GM21723 (cell line): Measurements from ENCODE around the gene PCSK5.

Experiments used
- ATAC-seq: cut with Tn5 transposase; IDR thresholded peaks from one replicate; pipeline ENCODE4 v1.9.1; 2021; ENCODE audit warnings: mild to moderate bottlenecking, moderate library complexity; ENCODE audit not compliant: unreplicated experiment

The PCSK5 gene

DNA sequence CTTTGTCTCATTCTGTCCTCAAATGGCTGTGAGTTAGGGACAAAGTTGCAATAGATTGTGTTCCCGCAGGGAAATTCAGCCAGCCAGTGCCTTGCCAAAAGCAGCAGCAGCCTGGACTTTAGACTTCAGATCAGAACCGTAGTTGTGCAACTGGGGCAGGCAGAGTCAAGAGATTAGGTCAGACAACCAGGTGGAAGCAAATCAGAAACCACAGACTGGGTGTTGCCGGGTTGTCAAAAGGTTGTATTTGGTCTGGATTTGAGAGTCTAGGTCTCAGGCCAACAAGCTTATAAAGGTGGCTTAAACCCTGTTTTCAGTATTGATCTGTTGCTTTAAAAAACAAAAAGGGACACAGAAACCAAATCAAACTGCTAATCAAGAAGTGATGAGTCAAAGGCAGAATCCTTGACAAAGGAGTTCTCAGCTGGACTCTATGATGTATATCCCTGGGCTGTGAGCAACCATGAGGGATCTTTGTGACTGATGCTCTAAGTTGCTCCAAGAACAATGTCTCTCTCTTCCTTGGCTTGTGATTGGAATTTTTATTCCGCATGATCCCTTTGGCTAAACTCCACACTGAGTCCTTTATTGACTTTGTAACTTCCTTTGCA, 482.8 kb downstream of the PCSK5 start:
- ATAC-seq = no peak

- no peak for ATAC-seq
These were observed 483.5 kb downstream of the PCSK5 start for GRCh38 chr9:76373784-76374474.

DNA sequence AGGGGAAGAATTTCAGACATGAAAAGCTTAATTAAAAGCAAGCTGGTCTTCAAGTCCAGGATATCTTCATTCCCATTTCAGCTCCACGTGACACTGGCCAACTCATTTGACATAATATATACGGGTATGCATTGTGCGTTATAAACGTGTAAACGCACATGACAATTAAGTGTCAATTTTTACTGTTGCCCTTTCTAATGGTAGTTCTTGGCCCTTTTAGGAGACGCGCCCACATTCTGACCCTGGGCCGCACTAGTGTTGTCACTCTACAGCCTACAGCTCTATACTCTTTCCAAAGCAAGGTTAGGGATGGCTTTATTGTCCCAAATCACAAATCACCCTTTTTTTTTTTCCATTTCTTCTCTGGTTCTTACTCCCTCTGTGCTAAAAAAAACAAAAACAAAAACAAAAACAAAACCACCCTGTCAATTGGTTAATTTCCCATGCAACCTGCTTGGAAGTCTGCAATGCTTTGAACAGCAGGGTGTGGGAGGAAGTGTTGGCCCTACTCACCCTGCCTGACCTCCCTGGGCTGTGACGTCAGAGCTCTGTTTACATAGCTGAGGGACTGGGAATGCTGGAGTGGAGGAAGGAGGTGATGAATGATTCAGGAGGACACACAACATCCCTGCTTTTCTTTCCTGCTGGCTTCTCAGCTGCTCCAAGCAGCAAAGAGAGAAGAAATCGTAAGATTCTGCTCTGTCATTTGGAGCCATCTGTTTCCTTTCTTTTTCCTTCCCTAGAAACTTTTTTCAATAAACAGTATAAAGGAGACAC, 484.5 kb downstream of the PCSK5 start:
- no peak for ATAC-seq

GRCh38 chr9:76377791-76378190, 487.3 kb downstream of the PCSK5 start:
- no peak for ATAC-seq

DNA sequence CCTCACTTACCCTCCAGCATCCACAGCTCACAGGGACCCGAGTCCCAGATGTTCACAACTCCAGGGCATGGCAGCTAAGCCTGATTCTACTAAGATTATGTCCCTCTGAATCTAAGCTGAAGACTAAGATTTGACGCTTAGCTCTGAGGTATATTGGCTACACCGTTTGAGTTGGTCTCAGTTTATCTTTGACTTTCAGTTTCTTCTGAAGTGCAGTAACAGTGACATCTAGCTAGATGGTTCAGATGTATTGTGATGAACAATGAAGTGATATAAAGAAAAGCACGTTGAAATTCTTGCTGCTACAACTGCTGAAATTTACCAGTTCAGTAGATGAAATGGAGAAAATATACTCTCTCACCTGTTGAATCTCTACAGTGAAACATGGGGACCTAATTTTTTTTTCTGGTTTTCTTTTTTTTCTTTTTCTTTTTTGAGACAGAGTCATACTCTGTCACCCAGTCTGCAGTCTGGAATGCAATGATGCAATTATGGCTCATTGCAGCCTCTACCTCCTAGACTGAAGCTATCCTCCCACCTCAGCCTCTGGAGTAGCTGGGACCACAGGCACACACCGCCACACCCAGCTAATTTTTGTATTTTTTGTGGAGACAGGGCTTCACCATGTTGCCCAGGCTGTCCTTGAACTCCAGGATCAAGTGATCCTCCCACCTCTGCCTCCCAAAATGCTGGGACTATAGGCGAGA, 488.0 kb downstream of the PCSK5 start:
- no peak for ATAC-seq

DNA sequence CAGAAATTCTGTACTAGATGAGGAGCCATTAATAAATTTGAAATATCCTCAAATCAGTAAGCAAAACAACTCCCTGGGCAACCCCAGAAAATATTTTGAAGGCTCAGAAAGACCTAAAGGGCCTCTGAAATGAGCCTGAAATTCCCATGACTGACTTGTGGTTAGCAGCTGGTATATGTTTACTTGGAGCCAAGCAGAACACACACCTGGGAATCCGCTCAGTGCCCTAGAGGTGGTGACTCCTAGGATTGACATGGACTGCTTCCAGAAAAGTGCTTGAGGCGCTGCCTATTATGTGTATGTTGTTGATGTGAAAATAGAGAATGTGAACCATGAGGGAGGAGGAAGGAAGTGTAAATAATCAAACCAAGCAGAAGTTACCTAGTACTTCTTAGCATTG, 489.0 kb downstream of the PCSK5 start:
- ATAC-seq = no peak

GRCh38 chr9:76390656-76391055, 500.2 kb downstream of the PCSK5 start:
- no peak for ATAC-seq

GRCh38 chr9:76394195-76394959, 503.9 kb downstream of the PCSK5 start, which contains the start of gene RFK:
TSS of gene RFK (minus strand) at chr9:76394426. CDS start at chr9:76394171, 255 bp downstream.
- peak; percentile 76 for ATAC-seq

DNA sequence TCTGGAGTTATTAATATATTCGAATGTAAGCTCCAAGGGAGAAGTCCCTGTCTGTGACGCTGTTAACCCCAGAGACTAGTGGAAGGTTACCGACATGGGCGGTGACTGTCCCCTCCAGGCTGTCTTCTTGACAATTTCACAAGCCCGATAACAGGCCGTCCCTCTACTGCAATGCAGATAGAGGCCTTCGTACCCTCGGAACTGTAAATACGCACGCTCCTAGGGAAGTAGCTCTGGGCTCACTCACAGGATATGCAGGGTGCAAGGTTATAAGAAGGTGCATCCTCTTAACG, 504.4 kb downstream of the PCSK5 start:
- ATAC-seq = peak; percentile 52

DNA sequence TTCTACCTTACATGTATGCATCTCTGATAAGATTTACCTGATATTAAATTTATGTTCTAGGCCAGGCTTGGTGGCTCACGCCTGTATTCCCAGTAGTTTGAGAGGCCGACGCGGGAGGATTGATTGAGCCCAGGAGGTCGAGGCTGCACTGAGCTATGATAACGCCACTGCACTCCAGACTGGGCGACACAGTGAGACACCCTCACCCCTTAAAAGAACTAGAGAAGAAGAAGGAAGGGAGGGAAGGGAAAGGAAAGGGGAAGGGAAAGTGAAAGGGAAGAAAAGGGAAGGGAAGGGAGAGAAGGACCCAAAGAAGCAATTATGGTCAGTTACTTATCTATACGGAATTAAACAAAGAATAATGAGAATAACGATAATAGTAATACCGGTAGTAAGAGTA, 504.9 kb downstream of the PCSK5 start:
- ATAC-seq = no peak

GRCh38 chr9:76396144-76396543, 505.7 kb downstream of the PCSK5 start:
- no peak for ATAC-seq

DNA sequence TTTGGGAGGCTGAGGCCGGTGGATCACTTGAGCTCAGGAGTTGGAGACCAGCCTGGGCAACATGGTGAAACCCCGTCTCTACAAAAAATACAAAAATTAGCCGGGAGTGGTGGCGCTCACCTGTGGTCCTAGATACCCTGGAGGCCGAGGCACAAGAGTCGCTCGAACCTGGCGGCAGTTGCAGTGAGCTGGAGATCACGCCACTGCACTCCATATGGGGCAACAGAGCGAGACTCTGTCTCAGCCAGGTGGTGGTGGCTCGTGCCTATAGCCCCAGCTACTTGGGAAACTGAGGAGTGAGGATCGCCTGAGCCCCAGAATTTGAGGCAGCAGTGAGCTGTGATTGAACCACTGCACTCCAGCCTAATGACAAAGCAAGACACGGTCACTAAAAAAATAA, 506.1 kb downstream of the PCSK5 start:
- no peak for ATAC-seq

- ATAC-seq = no peak
These were observed 509.4 kb downstream of the PCSK5 start for GRCh38 chr9:76399856-76400255.

- no peak for ATAC-seq
These were observed 510.1 kb downstream of the PCSK5 start for GRCh38 chr9:76400534-76401096.

- no peak for ATAC-seq
These were observed 510.7 kb downstream of the PCSK5 start for GRCh38 chr9:76401176-76401575.

DNA sequence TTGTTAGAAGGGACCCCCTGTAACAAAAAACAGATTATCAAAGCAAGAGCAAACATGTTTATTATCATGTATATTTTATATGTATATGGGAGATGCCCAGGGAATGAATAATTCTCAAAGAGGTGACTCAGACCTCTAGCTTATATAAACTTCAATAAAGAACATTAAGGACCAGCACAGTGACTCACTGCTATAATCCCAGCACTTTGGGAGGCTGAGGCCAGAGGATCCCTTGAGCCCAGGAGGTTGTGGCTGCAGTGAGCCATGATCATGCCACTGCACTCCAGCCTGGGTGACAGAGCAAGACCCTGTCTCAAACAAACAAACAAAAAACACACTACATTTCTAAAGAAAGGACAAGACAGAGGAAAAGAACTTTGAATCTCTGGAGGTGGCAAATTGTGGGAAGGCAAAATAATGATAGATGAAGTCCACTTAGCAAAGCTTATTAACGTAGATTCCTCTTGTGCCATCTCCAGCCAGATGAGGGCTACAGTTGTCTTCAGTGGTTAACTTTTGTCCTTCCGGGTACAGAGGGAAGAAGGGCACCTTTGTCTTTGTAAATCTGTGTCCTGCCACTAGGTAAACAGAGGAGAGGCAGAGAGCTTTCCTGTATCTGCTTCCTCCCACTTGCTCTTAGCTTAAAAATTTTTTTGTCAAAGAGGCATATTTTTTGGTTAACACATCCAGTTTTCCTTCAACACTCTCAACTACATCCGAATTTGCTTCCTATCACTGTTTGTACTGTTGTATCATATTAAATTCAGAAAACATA, 511.3 kb downstream of the PCSK5 start:
- ATAC-seq = no peak

GRCh38 chr9:76403352-76403751, 512.9 kb downstream of the PCSK5 start:
- peak; percentile 91 for ATAC-seq

- ATAC-seq = no peak
These were observed 513.9 kb downstream of the PCSK5 start for GRCh38 chr9:76404401-76404800.

DNA sequence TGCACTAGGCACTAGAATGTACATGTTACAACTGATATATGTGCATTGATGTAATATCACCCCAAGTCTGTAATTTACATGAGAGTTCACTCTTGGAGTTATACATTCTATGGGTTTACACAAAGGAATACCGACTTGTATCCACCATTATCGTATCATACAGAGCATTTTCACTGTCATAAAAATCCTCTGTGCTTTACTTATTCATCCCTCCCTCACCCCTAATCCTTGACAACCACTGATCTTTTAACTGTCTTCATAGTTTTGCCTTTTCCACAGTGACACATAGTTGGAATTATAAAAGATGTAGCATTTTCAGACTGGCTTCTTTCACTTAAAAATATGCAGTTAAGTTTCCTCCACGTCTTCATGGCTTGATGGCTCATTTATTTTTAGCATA, 514.9 kb downstream of the PCSK5 start:
- no peak for ATAC-seq

DNA sequence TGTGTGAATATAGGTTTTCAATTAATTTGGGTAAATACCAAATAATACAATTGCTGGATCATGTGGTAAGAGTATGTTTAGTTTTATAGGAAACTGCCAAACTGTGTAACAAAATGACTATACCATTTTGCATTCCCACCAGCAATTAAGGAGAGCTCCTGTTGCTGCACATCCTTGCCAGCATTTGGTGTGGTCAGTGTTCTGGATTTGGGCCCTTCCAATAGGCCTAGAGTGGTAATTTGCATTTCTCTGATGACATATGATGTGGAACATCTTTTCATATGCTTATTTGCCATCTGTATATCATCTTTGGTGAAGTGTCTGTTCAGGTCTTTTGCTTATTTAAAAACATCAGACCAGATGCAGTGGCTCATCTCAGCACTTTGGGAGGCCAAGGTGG, 515.4 kb downstream of the PCSK5 start:
- no peak for ATAC-seq
